ENCODE results near the gene SLC49A3. TPM values are rescaled to one million over a fixed set of nuclear protein-coding genes. Genes with fewer than 3 reads are reported as not detected.

Gene SLC49A3
- total and polyA plus RNA-seq, 2 of the 13 experiments (the other 11 are each of a cell fraction or from before 2014, with no cell fraction given), result 0.07 to 0.17 TPM

DNA sequence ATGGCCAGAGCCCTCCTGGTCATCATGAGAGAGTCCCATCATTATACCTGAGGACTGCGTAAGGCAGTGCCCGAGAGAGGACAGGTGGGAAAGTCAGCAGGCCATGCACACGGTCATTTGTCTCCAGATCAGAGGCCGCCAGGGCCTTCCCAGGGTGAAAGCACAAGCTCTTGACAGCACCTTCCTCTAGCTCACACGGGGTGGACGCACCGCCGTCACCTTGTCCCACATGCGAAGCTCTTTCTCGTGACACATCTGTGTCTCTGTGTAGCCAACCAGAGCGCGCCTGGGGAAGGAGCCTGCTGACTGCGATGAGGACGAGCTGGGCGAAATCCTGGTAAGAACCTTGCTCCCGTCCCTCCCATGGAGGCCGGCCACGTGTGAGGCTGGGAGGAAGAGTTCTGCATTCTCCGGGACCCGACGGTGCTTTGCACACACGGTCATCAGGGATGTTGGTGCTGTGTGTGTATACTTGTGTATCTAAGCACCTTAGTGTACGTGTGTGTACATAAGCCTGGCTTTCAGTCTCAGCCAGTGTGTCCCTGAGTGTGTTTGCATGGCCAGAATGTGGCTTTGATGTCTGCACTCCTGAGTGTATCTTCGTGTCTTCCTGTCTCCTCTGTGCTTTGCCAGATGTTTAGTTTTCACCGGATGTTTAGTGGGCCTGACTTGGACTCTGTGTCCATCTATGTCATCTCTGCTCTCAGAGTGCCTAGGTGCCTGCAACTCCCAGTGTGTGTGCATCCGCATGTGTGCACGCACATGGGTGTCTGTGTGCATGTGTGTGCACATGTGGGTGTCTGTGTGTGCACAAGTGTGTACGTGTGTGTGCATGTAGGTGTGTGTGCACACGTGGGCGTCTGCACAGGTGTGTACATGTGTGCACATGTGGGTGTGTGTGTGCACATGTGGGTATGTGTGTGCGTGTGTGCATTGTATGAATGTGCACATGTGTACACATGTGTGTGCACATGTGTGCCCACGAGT is 30.0 kb downstream of the SLC49A3 start (continued):
- TF ChIP-seq, protein P1, sequence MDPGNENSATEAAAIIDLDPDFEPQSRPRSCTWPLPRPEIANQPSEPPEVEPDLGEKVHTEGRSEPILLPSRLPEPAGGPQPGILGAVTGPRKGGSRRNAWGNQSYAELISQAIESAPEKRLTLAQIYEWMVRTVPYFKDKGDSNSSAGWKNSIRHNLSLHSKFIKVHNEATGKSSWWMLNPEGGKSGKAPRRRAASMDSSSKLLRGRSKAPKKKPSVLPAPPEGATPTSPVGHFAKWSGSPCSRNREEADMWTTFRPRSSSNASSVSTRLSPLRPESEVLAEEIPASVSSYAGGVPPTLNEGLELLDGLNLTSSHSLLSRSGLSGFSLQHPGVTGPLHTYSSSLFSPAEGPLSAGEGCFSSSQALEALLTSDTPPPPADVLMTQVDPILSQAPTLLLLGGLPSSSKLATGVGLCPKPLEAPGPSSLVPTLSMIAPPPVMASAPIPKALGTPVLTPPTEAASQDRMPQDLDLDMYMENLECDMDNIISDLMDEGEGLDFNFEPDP (CRISPR knock-in tag; conservative IDR thresholded peaks at IDR 0.05), result no peak
- TF ChIP-seq PHF8 (CRISPR knock-in tag; IDR thresholded peaks at IDR 0.05) (no peak), KLF13 (CRISPR knock-in tag; IDR thresholded peaks at IDR 0.05) (no peak), ZNF160 (CRISPR knock-in tag; IDR thresholded peaks at IDR 0.05) (no peak), ZNF354B (CRISPR knock-in tag; IDR thresholded peaks at IDR 0.05) (no peak), TP53 (CRISPR knock-in tag; conservative IDR thresholded peaks at IDR 0.05) (no peak), GZF1 (CRISPR knock-in tag; IDR thresholded peaks at IDR 0.05) (no peak), ATF7 (IDR thresholded peaks at IDR 0.05) (no peak), ATF7 (CRISPR knock-in tag; IDR thresholded peaks at IDR 0.05) (peak; percentile 72; the same call in 1 of the 2 replicates), ZNF83 (CRISPR knock-in tag; IDR thresholded peaks at IDR 0.05; ENCODE audit: borderline replicate concordance) (no peak), ZNF530 (CRISPR knock-in tag; IDR thresholded peaks at IDR 0.05; ENCODE audit: low read depth) (no peak), CBX2 (IDR thresholded peaks at IDR 0.05; ENCODE audit: low read depth, low read length) (no peak), CBX2 (CRISPR knock-in tag; IDR thresholded peaks at IDR 0.05; ENCODE audit: low read depth) (no peak), ZNF44 (CRISPR knock-in tag; IDR thresholded peaks at IDR 0.05) (no peak), SMAD1 (CRISPR knock-in tag; IDR thresholded peaks at IDR 0.05; ENCODE audit: borderline replicate concordance, low read depth) (no peak), MYC (CRISPR knock-in tag; IDR thresholded peaks at IDR 0.05; ENCODE audit: borderline replicate concordance) (peak; percentile 51; the same call in 1 of the 2 replicates)
- TF ChIP-seq, protein P2, sequence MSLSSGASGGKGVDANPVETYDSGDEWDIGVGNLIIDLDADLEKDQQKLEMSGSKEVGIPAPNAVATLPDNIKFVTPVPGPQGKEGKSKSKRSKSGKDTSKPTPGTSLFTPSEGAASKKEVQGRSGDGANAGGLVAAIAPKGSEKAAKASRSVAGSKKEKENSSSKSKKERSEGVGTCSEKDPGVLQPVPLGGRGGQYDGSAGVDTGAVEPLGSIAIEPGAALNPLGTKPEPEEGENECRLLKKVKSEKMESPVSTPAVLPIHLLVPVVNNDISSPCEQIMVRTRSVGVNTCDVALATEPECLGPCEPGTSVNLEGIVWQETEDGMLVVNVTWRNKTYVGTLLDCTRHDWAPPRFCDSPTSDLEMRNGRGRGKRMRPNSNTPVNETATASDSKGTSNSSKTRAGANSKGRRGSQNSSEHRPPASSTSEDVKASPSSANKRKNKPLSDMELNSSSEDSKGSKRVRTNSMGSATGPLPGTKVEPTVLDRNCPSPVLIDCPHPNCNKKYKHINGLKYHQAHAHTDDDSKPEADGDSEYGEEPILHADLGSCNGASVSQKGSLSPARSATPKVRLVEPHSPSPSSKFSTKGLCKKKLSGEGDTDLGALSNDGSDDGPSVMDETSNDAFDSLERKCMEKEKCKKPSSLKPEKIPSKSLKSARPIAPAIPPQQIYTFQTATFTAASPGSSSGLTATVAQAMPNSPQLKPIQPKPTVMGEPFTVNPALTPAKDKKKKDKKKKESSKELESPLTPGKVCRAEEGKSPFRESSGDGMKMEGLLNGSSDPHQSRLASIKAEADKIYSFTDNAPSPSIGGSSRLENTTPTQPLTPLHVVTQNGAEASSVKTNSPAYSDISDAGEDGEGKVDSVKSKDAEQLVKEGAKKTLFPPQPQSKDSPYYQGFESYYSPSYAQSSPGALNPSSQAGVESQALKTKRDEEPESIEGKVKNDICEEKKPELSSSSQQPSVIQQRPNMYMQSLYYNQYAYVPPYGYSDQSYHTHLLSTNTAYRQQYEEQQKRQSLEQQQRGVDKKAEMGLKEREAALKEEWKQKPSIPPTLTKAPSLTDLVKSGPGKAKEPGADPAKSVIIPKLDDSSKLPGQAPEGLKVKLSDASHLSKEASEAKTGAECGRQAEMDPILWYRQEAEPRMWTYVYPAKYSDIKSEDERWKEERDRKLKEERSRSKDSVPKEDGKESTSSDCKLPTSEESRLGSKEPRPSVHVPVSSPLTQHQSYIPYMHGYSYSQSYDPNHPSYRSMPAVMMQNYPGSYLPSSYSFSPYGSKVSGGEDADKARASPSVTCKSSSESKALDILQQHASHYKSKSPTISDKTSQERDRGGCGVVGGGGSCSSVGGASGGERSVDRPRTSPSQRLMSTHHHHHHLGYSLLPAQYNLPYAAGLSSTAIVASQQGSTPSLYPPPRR (CRISPR knock-in tag; IDR thresholded peaks at IDR 0.05; ENCODE audit: borderline replicate concordance), result peak; percentile 80
- TF ChIP-seq, protein P3, sequence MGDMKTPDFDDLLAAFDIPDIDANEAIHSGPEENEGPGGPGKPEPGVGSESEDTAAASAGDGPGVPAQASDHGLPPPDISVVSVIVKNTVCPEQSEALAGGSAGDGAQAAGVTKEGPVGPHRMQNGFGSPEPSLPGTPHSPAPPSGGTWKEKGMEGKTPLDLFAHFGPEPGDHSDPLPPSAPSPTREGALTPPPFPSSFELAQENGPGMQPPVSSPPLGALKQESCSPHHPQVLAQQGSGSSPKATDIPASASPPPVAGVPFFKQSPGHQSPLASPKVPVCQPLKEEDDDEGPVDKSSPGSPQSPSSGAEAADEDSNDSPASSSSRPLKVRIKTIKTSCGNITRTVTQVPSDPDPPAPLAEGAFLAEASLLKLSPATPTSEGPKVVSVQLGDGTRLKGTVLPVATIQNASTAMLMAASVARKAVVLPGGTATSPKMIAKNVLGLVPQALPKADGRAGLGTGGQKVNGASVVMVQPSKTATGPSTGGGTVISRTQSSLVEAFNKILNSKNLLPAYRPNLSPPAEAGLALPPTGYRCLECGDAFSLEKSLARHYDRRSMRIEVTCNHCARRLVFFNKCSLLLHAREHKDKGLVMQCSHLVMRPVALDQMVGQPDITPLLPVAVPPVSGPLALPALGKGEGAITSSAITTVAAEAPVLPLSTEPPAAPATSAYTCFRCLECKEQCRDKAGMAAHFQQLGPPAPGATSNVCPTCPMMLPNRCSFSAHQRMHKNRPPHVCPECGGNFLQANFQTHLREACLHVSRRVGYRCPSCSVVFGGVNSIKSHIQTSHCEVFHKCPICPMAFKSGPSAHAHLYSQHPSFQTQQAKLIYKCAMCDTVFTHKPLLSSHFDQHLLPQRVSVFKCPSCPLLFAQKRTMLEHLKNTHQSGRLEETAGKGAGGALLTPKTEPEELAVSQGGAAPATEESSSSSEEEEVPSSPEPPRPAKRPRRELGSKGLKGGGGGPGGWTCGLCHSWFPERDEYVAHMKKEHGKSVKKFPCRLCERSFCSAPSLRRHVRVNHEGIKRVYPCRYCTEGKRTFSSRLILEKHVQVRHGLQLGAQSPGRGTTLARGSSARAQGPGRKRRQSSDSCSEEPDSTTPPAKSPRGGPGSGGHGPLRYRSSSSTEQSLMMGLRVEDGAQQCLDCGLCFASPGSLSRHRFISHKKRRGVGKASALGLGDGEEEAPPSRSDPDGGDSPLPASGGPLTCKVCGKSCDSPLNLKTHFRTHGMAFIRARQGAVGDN (CRISPR knock-in tag; IDR thresholded peaks at IDR 0.05), result peak; percentile 88
